Stimulated activated CD4-positive, alpha-beta T cell treated with anti-CD3 and anti-CD28 coated beads, Interleukin-12 subunit alpha, Interleukin-12 subunit beta, amount 100 ng/mL, for 4 hours (primary cell): Measurements from ENCODE around the gene SPECC1.
"Not testable (repeated sequence)": the region's sequence is repeated elsewhere in the genome, so short reads cannot be mapped to it uniquely, and the experiment has no call there.

Experiments used
- DNase-seq: peaks from one replicate; pipeline ENCODE4 v3.0.0-alpha.2; 2020

SPECC1 gene

DNA sequence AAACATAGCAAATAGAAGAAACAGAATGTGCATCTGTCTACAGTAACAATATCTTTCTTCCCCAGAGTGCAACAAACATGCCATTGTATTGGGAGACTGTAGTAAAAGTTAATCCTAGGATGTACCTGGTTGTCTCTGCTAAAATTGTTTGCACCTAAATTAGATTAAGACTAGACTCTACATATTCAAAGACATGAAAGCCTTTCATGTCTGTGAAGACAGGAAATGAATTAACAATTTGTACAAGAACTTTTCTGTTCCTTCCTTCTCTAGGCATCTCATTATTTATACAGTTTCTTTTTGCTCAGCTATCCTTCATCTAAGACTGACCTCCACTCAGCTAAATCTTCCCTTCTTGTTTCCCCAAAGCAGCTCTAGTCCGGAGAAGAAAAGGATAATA lies 237.5 kb downstream of the SPECC1 start:
- no peak for DNase-seq

DNA sequence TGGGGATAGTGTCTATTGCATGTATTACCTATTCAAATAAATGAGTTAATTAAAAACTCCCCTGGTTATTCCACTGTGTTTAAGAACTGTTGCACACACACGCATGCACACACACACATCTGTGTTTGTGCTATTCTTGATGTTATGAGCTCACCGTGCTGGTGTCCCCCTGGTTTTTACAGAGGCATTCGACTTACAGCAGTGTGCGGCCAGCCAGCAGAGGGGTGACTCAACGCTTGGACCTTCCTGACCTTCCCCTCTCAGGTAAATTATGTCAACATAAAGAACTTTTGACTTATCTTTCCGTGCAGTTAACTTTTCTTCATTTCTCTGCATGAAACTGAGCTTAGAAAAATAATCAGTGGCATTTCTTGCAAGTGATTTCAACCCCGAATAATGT lies 244.2 kb downstream of the SPECC1 start:
- no peak for DNase-seq

DNA sequence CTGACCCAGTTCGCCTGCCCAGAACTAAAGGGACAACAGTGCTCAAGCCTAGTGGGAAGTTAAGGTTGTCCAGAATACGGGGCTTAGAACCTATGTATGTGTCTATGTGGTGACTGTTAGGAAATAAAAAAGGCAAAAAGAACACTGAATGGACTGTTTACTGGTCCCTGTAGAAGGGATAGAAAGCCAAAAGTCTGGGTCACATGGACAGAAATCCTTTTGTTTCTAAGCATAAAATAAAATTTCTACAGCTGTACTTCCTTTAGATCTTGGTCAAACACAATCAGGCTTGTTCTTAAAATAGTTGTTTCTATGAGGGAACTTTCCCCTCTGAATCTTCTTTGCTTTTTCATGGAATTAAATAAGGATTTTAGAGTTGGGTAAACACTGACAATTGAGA lies 245.4 kb downstream of the SPECC1 start:
- DNase-seq = no peak

DNA sequence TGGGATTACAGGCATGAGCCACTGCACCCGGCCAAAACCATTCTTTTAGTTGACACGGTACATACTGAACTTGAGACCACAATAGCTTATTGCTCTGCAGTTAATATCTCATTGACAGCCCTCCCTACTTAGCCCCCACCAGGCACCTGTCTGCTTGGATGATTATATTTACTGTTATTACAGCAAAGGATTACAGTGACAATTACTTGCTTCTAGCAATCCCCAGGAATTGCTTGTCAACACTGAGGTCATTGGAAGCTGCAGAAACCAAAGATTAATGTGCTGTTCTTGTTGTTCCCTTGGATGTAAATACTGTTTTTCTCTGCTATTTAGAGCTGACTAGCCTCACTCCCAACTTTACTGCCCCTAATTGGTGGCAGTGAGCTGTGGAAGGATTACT lies 247.0 kb downstream of the SPECC1 start:
- DNase-seq = no peak

DNA sequence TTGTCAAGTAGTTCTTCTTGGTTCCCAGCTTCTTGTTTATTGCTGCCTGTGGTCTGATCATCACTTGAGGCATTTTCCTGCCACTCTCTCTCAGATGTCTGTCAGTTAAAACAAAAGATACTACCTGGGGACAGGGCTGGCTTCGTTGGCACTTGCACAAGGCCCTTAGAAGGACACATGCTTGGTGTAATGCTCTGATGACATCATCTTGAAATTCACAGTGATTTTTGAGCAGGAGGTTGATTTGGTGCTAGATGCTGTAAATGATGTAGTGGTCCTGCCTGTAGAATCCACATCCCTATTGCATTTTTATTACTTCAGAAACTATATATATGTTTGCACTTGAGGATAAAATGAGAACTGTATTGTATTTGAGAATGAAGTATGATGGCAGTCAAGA lies 247.8 kb downstream of the SPECC1 start:
- DNase-seq = no peak

DNA sequence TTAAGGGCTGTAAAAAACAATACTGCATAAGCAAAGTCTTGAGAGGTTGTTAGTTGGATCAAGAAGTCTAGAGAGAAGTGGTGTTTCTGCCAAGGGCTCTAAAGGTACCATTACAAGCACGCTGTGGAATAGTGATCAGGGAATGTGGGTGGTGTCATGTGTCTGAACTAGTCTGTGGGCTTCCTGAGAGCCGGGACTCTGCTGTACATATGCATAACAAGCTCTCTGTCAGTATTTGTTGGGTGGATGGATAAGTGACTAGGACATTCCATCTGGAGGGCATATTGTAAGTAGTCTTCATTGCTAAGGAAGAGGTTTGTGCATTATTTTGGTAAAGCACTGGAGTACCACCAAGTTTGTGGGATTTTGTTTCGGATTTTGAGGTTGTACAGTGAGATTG lies 248.6 kb downstream of the SPECC1 start:
- no peak for DNase-seq

DNA sequence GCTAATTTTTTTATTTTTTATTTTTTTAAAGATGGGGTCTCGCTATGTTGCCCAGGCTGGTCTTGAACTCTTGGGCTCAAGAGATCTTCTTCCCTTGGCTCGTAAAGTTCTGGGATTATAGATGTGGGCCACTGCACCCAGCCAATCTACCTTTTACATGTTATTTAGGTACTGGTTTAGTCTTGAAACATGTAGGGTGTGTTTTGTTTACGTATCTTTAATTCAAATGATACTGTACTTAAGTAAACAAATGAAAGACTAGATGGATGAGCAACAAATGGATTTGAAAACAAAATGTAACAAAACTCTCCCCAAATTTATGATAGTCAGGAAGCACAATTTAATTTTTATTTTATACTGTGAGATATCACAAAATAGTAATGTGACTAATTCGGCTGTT lies 250.5 kb downstream of the SPECC1 start:
- DNase-seq = no peak

DNA sequence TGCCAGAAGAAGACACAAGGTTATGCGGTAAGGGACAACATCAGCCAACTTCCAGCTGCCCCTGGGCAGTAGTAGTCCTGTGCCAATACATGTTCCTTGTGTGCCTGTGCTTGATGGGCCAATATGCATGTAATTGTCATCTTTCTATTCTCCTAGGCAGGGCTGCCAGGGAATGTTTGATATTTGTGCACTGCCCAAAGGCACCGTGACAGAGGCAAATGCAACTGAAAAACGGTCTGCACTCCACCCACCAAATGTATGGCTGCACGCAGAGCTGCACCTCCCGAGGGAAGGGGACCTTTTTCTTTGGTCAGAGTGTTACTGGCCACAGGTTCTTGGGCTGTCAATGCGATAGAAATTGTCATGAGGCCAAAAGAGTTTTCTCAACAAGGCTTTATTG lies 251.1 kb downstream of the SPECC1 start:
- no peak for DNase-seq

DNA sequence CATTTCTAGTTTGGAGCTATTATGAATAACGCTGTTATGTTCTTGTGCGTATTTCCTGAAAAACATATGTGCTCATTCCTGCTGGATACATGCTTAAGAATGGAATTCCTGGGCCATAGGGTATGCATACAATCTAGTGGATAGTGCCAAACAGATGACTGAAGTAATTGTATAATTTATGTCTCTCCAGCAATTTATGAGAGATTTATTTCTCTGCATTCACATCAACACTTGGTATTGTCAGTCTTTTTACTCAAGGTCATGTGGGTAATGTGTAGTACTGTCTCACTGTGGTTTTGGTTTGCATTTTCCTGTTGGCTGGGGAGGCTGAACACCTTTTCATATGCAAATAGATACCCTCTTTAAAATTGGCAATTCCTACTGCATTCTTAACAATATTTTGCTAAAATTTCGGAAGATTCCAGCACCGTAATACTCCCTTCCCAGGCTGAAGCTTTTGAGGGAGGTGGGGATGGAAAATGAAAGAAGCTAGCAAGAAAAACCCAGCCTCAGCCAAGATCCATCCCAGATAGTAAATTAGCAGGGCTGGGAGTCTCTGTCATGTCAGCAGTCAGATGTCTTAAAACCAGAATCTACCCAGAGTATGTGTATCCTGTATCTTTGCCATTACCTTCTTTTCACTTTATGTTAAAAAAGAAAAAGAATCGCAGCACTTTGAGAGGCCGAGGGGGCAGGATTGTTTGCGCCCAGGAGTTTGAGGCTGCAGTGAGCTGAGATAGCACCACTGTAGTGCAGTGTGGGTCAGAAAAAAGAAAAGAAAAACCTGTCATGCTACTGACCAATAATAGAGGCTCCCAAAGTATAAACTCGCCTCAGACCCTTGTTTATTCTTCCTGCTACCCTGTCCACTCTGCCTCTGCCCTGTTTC lies 253.3 kb downstream of the SPECC1 start:
- DNase-seq = no peak

DNA sequence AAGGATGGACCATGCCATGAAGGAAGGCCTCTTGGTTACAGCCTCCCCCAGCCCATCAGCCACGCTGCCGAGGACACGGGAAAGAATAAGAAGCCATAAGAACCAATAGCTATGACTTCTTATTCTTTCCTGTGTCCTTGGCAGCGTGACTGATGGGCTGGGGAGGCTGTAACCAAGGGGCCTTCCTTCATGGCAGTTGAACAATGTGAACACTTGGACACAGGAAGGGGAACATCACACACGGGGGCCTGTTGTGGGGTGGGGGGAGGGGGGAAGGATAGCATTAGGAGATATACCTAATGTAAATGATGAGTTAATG lies 253.9 kb downstream of the SPECC1 start:
- DNase-seq = not testable (repeated sequence)

DNA sequence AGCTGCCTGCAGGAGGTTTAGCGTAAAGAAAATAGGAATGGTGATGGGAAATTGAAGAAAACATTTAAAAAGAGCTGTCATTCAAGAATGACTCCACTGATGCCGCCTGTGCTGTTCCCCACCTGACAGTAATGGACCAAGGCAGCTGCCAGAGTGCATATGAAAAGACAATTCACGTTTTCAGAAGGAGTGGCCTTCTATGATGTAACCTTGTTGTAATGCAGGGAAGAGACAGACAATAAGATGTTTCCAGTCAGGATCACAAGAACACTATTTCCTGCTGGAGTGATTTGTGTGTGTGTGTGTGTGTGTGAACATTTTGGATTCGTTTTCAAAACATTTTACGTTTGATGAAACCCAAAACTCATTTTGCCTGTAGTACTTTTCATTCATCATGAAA lies 254.4 kb downstream of the SPECC1 start:
- DNase-seq = no peak

DNA sequence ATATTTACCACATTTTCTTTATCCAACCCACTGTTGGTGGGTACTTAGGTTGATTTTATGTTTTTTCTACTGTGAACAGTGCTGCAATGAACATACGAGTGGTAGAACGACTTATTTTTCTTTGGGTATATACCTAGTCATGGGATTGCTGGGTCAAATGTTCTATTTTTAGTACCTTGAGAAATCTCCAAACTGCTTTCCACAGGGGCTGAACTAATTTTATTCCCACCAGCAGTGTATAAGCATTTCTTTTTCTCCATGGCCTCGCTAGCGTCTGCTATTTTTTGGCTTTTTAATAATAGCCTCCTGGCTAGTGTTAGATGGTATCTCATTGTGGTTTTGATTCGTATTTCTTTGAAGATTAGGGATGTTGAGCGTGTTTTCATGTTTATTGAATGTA lies 255.8 kb downstream of the SPECC1 start:
- DNase-seq = no peak

DNA sequence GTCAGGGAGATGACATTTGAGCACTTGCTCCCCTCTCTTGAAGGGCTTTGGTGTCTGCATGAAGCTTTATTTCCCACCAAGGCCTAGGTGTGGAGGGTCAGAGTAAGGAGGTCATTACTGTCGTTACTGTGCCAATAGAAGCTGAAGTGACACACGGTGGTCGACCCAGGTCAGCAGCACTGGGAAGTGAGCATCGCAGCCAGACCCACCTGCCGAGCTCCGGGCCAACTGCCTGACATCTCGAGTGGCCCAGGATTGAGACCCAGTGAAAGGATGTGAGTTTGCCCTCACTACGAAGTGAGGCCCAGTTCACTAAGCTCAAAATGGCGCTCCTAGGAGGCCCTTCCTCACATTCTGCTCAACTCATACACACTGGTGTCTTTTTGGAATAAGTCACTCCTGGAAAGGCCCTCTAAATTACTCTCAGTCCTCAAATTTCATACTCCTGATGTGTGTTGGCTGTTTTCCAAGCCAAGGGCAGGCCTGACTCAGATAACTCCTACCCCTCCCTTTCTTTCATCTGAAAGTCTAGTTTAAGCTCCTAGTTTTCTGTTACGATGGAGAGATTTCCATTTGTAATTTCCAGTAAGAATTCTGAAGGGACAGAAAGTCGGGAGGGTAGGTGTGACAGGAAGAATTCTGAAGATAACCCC lies 257.8 kb downstream of the SPECC1 start:
- DNase-seq = no peak

DNA sequence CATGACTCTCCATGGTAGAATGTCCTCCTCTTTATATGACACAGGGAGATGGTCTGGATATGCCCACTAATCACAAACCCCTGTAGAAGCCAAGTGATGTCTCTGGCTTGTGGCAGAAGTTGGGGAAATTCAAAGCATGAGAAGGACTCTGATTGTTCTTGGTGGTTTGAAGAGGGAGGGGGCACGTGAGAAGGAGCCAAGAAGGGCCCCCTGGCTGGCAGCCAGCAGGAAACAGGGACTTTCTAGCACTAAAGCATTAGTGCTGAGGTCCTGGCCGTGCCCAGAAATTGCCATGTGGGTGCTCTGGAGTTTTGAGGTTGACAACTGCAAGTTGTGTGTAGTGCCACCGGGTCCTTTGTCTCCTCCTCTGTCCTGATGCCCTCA lies 258.3 kb downstream of the SPECC1 start:
- DNase-seq = peak; percentile 28

DNA sequence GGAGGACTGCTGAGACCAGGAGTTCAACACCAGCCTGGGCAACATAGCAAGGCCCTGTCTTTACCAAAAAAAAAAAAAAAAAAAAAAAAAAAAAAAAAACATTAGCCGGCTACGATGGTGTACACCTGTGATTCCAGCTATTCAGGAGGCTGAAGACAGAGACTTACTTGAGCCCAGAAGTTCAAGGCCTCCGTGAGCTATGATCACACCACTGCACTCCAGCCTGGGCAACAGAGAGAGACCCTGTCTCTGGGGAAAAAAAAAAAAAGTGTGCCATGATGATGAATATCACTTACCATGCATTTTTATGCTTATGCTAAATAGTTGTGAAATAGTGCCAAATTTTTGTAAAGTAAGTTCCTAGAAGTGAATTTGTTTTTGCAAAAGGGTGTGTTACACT lies 261.2 kb downstream of the SPECC1 start:
- no peak for DNase-seq

DNA sequence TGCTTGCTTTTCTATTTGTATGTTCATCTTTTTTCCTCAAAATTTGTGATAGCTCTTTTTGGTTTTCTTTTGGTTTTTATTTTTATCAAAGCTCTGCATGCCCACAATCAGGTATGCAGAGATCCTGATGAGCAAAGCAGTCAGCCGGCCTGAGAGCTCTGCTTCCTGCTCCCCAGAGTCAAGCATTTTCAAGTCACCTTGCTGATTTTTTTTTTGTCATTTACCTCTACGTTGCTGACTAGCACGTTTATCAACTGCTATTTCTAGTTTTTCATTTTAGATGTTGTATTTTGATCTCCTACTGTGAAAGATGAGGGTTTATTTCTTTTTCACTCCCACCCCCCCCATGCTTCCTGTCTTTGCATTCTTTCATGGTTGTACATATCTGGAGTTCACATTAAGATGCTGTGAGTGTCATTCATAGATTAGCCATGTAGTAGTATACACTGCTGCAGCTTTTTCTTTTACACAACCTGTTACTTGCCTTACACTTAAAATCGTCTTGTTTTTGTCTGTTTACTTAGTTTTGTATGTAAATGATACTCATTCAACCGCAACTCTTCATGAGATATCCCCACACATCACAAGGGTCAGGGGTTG lies 262.0 kb downstream of the SPECC1 start:
- DNase-seq = no peak

DNA sequence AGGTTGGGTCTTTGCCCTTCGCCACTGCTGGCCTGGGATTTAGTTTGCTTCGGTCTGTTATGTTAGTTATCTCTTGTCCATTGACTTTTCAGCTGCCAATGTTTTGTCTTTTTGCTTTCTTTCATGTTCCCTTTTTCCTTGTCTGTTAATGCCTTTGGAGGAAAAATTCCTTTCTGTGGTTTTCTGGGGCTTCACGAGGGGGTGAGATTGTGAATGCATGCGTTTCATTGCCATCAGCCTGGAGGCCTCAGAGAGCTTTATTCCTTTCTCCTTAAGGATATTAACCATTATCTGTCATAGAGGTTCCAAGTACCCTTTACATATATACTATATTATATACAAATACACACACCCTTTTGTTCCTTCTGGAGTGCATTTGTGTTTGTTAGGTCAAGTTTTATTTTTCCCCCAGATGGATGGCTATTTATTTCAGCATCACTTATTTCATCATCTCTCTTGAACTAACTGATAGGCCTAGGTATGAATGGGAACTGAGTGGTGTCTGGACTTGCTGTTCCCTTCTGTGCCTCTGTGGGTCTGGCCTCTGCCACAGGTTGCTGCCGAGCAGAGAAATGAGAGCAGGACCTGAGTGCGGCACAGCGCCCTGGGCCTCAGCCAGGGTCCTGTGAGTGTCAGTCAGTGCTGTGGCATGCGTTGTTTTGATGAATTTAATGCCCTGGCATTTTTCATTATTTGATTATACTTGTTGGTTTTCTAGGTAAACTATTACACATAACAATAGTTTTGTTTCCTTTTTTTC lies 264.8 kb downstream of the SPECC1 start:
- DNase-seq = no peak

DNA sequence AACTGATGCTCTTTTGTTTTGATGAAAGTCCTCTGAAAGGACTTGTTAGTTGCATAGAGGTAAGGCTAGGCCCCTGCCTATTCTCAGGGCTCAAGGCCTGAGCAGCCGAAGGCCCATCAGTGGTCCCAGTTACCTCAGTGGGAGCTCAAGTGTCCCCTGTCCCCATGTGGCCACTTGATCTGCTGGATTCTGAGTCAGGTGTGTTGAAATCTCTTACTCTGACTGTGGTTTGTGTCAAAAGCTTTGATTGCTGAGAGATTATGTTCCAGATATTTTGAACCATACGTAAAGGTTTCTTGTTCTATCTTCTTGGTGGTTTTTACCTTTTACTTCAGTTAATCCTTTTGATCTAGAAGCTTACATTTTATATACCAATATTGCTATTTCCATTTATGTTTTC lies 266.5 kb downstream of the SPECC1 start:
- DNase-seq = no peak

DNA sequence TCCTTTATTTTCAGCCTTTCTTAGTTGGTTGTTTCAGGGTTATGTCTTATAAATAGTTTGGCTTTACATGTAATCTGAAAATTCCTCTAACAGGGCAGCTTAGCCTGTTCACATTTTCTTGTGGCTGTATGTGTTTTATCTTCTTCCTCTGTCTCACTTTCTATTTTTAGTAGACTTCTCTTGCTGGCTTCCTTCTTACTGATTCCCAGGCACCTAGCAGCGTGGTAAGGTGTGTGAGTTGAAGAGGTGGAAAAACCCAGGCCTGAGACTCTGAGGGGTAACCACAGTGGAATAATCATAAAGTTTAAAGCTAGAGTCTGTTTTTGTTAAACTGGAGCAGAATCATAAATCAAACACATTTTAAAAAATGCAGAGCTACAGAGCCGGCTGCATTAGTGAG lies 267.3 kb downstream of the SPECC1 start:
- no peak for DNase-seq

DNA sequence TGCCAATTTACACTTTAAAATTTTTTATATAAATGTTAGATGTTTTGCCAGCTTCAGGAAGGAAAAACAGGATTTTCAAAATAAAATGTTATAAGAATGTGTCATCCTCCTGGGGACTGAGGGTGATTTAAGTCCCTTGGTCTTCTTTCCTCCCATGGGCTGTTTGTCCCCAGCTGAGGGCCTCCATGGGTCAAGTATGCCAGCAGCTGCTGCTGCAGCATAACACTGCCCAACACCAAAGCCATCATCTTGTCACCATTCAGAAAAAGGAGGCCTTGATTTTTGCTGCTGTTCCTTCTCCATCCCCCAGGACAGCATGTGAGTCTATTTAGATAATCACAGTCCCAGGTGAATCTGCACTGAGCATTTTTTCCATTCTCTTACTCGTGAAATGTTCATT lies 269.6 kb downstream of the SPECC1 start:
- DNase-seq = no peak

DNA sequence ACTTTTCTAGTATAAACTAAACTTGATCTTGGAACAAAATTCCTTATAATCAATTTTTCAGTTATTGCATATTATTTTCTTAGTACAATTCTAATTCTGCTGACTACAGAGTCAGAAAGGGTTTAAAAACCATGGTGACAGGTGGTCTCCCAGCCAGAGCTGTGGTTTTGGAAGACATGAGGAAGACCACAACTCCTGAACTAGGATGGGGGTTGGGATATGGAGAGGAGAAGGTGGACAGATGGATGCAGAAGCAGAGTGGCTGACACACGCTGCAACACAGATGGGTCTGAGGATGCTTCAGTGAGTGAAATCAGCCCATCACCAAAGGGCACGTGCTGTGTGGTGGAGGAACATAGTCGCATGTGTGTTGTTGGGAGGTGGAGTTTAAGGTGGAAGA lies 270.5 kb downstream of the SPECC1 start:
- no peak for DNase-seq

DNA sequence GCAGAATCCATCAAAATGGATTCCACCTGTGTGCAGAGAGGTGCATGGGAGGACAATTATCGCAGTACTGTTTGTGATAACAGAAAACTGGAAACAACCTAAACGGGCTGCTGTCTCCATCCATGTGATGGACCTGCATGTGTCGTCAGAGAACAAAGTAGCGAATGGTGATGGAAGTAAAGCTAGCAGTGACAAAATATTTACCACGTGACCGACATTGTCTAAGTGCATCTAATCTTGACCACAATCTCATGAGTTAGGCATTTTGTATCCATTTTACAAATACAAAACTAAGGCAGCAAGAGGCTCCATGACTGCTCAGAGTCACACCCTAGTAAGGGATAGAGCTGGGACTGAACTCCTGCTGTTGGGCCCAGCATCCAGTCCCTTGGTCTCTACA lies 270.9 kb downstream of the SPECC1 start:
- no peak for DNase-seq

DNA sequence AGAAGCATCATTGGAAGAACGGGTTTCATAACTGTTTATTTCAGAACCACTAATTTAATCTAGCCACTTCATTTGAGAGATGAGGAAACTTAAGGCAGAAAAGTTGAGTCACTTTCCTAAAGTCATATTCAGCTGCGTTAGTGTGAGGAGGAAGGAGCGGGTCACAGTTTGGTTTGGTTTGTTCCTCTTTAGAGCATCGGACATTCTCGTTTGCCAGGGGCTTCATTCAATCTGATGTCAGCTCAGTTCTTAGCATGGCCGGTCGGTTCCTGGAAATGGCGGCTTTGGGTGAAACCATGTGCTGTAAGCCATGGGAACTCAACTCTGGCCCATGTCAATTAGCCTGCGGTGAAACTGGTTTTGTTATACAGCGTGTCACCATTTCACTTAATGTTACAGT lies 271.7 kb downstream of the SPECC1 start:
- DNase-seq = no peak

DNA sequence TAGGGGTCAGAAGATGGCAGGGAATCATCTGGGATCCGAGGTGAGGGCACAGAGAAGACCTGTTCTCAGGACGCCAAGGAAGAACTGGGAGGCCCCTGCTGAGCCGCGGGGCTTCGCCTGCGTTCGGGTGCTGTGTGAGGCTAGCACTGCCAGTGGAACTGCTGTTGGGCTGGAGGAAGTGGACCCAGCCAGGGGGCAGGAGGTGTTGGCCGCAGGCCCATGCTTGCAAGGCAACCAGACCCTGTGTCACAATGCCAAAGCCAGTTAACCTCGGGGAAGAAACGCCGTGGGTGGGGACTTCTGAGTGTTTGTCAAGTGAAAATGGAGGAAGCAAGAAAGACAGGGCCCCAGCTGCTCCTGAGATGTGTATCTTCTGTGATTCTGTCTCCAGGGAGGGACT lies 272.7 kb downstream of the SPECC1 start:
- DNase-seq = no peak
